ENCODE measurements around the gene TASP1.

- TF ChIP-seq CTCF (IDR thresholded peaks at IDR 0.05; ENCODE audit: insufficient read depth, low read depth, low read length) (no peak), EZH2 (IDR thresholded peaks at IDR 0.05; ENCODE audit: insufficient read depth, low read length) (no peak)
Measured at GRCh38 chr20:13416531-13416930, 222.2 kb downstream of the TASP1 start.
